ENCODE data around the gene MYO16. TPM values are rescaled to one million over a fixed set of nuclear protein-coding genes. Genes with fewer than 3 reads are reported as not detected.

MYO16 gene
- total and polyA plus RNA-seq, 9 donors = under 0.01 to 0.37 (median 0.16) TPM; not detected in 2

DNA sequence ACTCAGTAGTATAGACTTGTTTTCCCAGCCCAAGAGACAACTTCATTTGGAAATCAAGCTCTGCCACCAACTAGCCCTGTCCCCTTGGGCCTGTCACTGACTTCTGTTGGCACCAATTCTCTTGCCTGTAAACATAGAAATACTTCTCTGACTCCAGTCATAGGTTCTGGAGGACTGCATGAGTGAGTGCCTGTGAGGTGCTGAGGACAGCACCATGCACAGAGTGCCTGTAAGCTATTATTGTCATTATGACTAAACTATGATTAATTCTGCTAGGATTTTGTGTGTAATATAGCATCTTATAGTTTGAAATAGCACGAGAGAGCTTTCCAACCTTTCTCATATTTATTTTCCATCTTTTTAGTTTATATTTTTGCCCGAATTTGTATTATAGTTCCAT, 247.9 kb downstream of the MYO16 start:
- Histone ChIP-seq H3K27me3 (no peaks in the 10 kb centered on the region), H3K9me3 (no peaks in the 10 kb centered on the region), H3K36me3 (no peaks in the 10 kb centered on the region), H3K27ac (no peak overlapping the region), H3K4me3 (no peak overlapping the region), H3K4me1 (ENCODE audit: insufficient read depth) (no peaks in the 10 kb centered on the region)
- intact Hi-C loops (cut with DNase I) = no loop called here
- TF ChIP-seq POLR2A (IDR thresholded peaks at IDR 0.05) = no peak
- no peak for TF ChIP-seq EP300 (IDR thresholded peaks at IDR 0.05)
- TF ChIP-seq, protein P1, sequence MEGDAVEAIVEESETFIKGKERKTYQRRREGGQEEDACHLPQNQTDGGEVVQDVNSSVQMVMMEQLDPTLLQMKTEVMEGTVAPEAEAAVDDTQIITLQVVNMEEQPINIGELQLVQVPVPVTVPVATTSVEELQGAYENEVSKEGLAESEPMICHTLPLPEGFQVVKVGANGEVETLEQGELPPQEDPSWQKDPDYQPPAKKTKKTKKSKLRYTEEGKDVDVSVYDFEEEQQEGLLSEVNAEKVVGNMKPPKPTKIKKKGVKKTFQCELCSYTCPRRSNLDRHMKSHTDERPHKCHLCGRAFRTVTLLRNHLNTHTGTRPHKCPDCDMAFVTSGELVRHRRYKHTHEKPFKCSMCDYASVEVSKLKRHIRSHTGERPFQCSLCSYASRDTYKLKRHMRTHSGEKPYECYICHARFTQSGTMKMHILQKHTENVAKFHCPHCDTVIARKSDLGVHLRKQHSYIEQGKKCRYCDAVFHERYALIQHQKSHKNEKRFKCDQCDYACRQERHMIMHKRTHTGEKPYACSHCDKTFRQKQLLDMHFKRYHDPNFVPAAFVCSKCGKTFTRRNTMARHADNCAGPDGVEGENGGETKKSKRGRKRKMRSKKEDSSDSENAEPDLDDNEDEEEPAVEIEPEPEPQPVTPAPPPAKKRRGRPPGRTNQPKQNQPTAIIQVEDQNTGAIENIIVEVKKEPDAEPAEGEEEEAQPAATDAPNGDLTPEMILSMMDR (IDR thresholded peaks at IDR 0.05) = no peak
- DNase-seq = no peak
- 58 to 82% (median 73%) methylated on average over 2 of the region's 2 CpGs for WGBS, 3 donors

DNA sequence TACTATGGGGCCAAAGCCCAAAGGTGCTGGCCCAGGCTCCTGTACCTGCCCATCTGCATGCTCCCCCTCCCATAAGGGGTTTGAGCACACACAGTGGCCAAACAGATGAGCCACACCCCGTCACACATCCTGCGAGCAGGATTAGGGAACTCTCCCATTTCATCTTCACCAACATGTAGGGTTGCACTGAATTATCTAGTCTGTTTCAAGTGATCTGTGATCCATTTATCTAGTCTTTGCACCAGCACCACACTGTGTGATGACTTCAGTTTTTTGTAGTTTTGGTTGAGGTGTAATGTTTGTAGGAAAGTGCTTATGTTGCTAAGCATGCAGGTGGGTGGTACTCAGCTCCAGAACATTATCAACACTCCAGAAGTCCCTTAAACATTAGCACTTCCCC, 249.3 kb downstream of the MYO16 start:
- intact Hi-C loops (cut with DNase I) = no loop called here
- DNase-seq = no peak
- Histone ChIP-seq H3K4me3 (no peak overlapping the region), H3K36me3 (no peaks in the 10 kb centered on the region), H3K27ac (no peak overlapping the region), H3K27me3 (no peaks in the 10 kb centered on the region), H3K4me1 (ENCODE audit: insufficient read depth) (no peaks in the 10 kb centered on the region), H3K9me3 (no peaks in the 10 kb centered on the region)
- 88 to 92% (median 90%) methylated on average over 2 of the region's 2 CpGs for WGBS, 3 donors
- TF ChIP-seq POLR2A (IDR thresholded peaks at IDR 0.05) (no peak), EP300 (IDR thresholded peaks at IDR 0.05) (no peak)
- TF ChIP-seq, protein P1 (IDR thresholded peaks at IDR 0.05) = no peak

DNA sequence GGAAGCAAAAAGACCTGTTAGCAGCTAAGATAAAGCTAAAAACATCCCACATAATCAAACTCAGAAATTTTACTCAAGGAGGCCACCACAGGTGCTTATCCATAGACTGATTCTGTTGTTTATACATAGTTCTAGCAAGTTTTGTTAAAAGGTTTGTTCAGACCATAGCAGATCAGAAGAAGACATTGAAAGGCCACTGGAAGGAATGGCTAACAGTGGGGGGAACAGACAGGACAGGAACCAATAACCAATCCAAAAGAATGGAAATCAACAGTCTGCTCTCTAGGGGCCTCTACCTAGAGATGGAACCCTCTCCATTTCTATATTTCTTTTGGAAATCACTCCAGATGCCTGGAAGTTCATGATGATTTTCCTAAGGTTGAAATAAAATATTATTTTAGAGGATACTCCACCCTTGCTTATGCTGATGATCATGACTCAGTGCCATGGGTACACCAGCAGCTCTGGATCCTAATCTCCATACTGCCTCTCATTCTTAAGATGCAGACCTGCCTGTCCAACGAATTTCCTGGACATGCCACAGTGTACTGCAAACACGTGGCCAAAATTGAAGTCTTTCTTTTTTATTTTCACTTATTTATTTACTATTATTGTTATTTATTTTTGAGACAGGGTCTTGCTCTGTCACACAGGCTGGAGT, 260.0 kb downstream of the MYO16 start:
- H3K27me3 ChIP-seq = no peaks in the 10 kb centered on the region
- WGBS, 3 donors = 81 to 90% (median 84%) methylated on average over 2 of the region's 2 CpGs
- intact Hi-C loops (cut with DNase I) = no loop called here
- no peaks in the 10 kb centered on the region for H3K36me3 ChIP-seq
- no peaks in the 10 kb centered on the region for H3K4me1 ChIP-seq (ENCODE audit: insufficient read depth)
- DNase-seq = no peak
- TF ChIP-seq, protein P1 (IDR thresholded peaks at IDR 0.05) = no peak
- H3K4me3 ChIP-seq = no peak overlapping the region
- no peaks in the 10 kb centered on the region for H3K9me3 ChIP-seq
- H3K27ac ChIP-seq = no peak overlapping the region

DNA sequence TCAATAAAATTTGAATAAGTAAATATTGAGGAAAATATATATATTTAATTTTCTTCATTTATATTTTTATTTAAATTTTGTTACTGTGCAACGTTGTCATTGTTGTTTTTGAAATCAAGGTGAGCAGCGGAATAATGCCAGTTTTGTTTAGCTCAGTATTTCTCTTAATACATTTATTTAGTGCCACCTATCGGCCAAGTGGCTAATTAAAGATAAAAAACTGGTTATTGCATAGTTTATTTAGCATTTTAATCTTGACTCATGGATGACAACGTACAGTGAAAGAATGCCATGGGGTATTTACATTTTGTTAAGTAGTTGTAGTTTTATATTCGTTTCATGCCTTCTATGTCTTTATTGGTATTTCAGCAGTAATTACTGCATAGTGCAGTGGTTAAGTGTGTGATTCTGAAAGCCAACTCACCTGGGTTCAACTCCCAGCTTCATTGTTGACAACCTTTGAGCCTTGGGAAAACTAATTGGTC, 265.9 kb downstream of the MYO16 start:
- Histone ChIP-seq H3K9me3 (no peaks in the 10 kb centered on the region), H3K4me1 (ENCODE audit: insufficient read depth) (no peaks in the 10 kb centered on the region), H3K4me3 (no peak overlapping the region), H3K27ac (no peak overlapping the region), H3K27me3 (no peaks in the 10 kb centered on the region), H3K36me3 (no peaks in the 10 kb centered on the region)
- DNase-seq = no peak
- intact Hi-C loops (cut with DNase I) = no loop called here
- TF ChIP-seq, protein P1 (IDR thresholded peaks at IDR 0.05) = peak in 1 of 3 donors; percentile 16
- no peak for TF ChIP-seq EP300 (IDR thresholded peaks at IDR 0.05)
- TF ChIP-seq POLR2A (IDR thresholded peaks at IDR 0.05) = no peak
- 0 to 4% (median 1%) methylated on average over 5 of the region's 5 CpGs for WGBS, 3 donors

All from ovary (tissue), 9 donors.